Limb (tissue), 2 donors: ENCODE results near the gene MYH14.

Source experiments
- DNase-seq, 2 donors: peaks; one replicate each; pipeline ENCODE4 v3.0.0-alpha.2; 2016; ENCODE audit errors: extremely low spot score in 2 of 2

MYH14 gene

GRCh38 chr19:50192463-50193211, 10.8 kb upstream of the MYH14 start:
- no peak for DNase-seq

DNA sequence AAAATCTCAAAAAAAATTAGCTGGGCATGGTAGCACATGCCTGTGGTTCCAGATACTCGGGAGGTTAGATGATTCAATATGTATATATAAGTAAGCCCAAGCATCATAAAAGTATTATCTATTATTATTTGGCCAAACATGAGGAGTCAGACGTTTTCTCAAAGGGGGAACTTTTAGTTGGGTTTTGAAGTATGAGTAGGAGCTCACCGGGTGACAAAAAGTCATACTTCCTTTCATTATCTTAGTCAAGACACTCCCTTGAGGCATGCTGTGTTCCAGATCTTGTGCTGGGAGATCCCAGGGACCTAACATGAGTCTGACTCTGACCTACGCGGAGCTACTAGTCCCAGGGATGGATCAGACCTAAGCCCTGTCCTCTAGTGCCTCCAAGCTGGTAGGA, 8.2 kb upstream of the MYH14 start:
- DNase-seq: no peak

- DNase-seq: no peak
Measured at GRCh38 chr19:50196322-50196932, 7.0 kb upstream of the MYH14 start.

DNA sequence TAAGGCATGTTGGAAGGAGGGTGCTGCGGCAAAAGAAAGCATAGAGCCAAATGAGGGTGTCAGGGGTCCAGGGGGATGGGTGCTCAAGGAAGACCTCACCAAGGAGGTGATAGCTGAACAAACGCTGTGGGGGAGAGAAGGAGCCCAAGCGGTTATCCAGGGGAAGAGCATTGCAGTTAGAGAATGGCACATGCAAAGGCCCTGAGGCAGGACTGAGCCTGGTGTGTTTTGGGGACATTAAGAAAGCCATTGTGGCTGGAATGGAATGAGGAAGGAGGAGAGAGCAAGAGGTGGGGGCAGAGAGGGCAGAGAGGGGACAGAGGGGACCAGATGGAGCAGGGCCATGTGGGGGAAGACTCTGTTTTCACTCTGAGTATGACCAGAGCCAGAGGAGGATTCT, 6.1 kb upstream of the MYH14 start:
- no peak for DNase-seq

DNA sequence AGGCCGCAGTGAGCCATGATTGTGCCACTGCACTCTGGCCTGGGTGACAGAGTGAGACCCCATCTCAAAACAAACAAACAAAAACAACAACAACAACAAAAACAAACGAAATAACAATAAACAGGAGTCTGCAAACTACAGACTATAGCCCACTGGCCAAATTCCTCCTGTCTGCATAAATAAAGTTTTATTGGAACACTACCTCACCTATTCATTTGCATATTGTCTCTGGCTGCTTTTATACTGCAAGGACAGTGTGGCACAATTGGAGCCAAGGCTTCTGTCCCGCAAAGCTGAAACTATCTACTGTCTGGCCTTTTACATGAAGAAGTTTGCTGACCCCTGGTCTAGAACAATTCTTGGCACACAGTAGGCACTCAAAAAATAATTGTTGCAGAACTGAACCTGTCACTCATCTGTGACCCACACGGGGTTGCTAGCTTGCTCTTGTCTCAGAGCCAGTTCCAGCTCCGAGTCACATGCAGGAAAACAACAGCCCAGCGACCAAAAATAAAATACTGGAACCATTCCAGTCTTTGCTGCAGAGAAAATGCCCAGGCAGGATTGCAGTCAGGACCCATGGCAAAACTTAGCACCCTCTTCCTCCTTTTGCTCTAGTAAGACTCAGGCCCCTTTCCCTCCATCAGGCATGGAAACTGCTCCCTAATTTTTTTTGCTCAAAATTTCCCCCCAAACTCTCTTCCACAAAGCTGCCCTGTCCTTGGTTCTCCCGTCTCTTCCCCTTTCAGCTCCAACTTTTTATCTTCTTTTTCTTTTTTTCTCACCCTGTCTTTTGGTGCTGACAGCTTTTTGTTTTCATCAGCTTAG, 4.8 kb upstream of the MYH14 start:
- DNase-seq: no peak

DNA sequence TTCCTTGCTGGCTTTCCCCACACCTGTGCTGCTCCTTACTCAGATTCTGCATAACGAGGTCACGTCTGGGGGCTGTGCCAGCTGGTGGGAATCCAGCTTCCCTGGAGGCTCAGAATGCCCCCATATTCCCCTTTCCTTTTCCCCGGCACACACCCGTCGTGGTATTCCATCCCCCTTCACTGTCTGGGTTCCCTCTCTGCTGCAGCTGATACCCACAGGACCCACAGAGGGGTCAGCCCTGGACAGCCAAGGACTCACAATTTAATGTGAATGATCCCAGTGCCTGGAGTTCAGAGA, 4.2 kb upstream of the MYH14 start:
- DNase-seq: no peak

DNA sequence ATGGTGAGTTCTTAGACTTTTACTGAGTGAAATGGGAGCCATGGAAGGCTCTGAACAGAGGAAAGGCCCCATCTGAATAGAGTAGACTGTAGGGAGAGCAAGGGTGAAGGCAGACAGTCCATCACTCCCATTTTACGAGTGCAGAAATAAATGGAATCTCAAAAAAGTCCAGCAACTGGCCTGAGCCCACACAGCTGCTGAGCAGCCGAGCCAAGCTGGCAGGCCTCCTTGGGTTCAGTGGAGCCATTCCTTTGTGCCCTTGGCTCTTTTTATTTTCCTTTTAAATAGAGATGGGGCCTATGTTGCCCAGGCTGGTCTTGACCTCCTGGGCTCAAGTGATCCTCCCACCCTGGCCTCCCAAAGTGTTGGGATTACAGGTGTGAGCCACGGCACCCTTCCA, 1.0 kb upstream of the MYH14 start:
- DNase-seq: no peak

DNA sequence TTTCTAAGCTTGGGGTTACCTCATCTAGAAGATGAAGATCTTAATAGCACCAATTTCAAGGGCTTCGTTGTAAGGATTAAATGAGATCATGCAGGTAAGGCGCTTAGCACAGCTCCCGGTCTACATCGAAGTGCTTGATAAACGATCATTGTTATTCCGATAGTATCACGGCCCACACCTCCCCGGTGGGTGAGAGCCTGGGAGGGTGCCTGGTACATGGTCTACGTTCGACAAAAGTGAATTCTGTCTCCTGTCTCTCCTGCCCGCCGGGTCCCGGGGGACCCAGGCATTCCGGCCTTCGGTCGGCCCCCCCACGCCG, 501 bp upstream of the MYH14 start:
- no peak for DNase-seq

DNA sequence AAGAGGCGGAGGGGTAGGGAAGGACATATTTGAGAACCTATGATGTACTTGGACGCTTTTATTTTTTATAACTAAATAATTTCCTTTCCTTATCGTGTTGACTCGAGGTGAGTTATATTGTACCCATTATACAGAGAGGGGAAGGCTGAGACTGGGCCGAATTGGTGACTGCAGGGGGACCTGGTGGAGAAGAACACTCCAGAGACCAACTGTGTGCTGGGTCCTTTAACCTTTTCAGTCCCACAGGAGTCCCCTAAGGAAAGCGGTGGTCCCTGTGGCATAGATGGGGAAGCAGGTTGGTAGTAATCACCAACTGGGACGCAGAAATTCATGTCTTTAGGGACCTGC, 633 bp downstream of the MYH14 start:
- DNase-seq: no peak

GRCh38 chr19:50204811-50205675, 1.6 kb downstream of the MYH14 start:
- DNase-seq: peak in 1 of 2 donors; percentile 69

DNA sequence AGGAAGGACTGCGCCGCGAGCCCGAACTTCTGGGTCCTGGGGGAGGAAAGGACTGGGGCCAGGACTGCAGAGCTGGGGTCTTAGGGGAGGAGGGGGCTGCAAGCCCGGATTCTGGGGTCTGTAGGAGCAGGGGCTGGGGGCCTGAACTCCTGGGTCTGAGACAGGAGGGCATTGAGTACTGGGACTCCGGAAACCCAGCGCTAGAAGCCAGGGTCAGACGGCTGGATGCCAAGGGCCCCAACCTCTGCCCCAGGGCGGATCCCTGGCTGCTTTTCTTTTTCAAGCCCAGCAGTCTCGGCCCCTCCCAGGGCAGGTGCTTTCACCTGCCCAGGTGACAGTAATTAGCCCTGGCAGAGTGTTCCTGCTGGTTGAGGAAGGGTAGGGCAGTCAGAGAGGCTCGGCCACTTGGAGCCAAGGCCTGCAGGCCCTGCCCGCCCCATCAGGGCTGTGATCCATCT, 2.3 kb downstream of the MYH14 start:
- DNase-seq: no peak

DNA sequence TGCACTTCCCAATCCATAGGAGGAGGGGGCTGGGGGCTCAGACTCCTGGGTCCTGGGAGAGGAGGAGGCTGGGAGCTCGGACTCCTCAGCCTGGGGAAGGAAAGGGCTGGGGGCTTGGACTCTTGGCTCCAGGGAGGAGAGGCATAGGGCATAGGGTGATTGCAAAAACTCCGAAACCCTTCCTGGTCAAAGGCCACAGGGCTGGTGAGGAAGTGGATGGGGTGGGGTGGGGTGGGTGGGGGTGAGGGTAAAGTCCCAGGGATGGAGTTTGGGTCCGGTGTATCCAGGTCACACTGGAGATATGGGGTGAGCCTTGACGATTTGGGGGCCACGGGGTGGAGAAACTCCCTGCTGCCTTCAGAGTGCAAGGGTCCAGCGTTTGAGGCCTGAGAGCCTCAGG, 2.8 kb downstream of the MYH14 start:
- no peak for DNase-seq

- no peak for DNase-seq
Measured at GRCh38 chr19:50207730-50208129, 4.3 kb downstream of the MYH14 start.

DNA sequence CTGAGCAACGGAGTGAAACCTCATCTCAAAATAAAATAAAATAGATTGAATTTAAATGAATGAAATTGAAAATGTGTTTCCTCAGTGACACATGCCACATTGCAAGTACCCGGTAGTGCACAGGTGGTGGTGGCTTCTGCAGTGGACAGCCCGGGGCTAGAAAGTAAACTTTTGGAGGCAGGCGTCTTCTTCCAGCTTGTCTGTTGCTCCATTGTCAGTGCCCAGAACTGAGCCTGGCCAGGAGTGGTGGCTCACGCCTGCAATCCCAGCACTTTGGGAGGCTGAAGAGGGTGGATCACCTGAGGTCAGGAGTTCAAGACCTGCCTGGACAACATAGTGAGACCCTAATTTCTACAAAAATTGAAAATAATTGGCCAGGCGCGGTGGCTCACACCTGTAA, 5.7 kb downstream of the MYH14 start:
- DNase-seq: no peak

DNA sequence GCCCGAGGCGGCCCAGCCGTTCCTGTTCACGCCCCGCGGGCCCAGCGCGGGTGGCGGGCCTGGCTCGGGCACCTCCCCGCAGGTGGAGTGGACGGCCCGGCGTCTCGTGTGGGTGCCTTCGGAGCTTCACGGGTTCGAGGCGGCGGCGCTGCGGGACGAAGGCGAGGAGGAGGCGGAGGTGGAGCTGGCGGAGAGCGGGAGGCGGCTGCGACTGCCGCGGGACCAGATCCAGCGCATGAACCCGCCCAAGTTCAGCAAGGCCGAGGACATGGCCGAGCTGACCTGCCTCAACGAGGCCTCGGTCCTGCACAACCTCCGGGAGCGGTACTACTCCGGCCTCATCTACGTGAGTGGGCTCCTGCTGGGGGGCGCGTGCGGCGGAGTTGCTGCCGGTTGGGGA, 7.0 kb downstream of the MYH14 start:
- no peak for DNase-seq

DNA sequence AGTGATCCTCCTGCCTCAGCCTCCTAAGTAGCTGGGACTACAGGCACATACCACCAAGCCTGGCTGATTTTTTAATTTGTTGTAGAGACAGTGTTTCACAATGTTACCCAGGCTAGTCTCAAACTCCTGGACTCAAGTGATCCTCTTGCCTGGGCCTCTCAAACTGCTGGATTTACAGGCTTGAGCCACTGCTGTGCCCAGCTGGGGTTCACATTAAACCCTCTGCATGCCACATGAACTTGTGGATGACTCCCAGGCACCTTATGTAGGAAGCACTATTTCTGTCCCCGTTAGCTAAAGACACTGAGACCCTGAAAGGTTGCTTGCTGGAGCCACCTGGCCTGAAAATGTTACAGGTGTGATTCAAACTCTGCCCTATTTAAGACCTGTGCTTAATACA, 10.5 kb downstream of the MYH14 start:
- DNase-seq: no peak

GRCh38 chr19:50214699-50215543, 11.5 kb downstream of the MYH14 start:
- peak in 1 of 2 donors; percentile 64 for DNase-seq

- no peak for DNase-seq
Measured at GRCh38 chr19:50215820-50216219, 12.4 kb downstream of the MYH14 start.

DNA sequence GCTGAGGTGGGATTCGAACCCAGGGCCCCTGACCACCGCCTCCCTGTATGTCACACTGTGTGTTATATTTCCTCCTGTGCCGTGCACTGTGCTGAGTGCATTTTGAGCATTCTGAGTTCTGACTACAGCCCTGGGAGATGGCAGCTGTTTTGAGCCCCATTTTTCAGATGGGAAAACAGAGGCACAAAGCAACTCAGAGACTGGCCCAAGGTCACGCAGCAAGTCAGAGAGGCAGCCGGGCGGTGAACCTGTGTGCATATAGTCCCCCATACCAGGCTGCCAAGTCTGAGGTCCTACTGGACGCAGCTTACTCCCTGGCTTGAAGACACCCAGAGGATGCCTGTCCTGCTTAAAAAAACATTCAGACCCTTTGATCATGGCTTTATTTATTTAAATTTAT, 17.7 kb downstream of the MYH14 start:
- no peak for DNase-seq

DNA sequence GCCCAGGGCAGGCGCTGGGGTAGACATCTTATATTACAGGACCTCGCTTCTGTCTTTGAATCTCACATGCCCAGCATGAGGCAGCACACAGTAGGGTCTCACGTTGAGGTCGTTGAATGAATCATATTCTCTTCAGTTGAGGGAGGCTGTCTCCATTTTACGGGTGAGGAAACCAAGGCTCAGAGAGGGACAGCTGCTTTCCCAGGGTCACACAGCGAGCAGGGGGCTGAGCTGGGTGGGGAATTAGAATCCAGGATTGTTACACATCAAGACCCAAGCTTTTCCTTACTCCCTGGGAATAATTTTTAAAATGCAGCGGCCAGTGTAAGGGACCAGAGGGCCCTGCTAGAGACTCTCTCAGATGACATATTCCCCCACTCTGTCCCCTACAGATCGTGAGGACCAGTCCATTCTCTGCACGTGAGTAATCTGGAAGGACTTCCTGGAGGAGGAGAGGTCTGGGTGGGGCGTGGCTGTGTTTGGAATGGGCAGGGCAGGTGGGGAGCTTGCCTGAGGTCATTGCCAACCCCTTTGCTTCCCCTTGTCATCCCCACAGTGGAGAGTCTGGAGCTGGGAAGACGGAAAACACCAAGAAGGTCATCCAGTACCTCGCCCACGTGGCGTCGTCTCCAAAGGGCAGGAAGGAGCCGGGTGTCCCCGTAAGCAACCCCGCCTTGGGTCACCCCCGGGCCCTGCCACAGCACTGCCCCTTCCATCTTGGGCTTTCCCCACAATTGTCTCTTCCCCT, 19.4 kb downstream of the MYH14 start:
- DNase-seq: no peak

DNA sequence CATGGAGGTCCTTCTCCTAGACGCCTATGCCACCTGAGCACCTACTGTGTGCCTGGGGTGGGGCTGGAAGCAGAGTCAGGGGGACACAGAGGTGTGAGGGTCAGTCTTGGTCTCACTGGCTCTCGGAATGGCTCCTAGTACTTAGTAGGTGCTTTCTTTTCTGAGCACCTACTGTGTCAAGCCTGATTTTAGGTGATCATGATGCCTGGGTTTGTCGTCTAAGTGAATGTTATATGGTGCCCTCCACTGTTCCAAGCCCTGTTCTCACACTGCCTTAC, 20.0 kb downstream of the MYH14 start:
- DNase-seq: no peak
